HepG2 (cell line): ENCODE results near the gene PIK3C3. TPM values are rescaled to one million over a fixed set of nuclear protein-coding genes. Genes with fewer than 3 reads are reported as not detected.

ENCODE experiments used
- ATAC-seq: fragments of 200-7000 bp; cut with Tn5 transposase; 3 replicates; pipeline ENCODE4 v1.9.1; 2020; ENCODE audit warnings: mild to moderate bottlenecking, moderate library complexity
- BruUV-seq: library from RNA; stranded (reverse); fragments of 400-500 nt; replicated peaks from 2 replicates; lab custom pipeline; 2021; lab: Mats Ljungman, UMichigan
- CTCF ChIA-PET: fragments of 300-600 bp; formaldehyde crosslinking; extraction: SDS; loops from one replicate; lab custom pipeline; 2021; ENCODE audit warnings: low total read pairs, inconsistent platforms, low intra/inter-chr PET ratio; lab: Yijun Ruan, JAX
- POLR2A ChIA-PET: fragments of 350-600 bp; sonication (Branson Sonifier 250); formaldehyde crosslinking; loops from one replicate; lab custom pipeline; 2020; ENCODE audit warnings: antibody characterized with exemption, inconsistent platforms; lab: Yijun Ruan, JAX
- DNase-seq: peaks from one replicate; pipeline ENCODE4 v3.0.0-alpha.2; 2015; ENCODE audit warnings: low spot score
- FAIRE-seq: peaks from 3 replicates; lab custom pipeline; 2011; peaks lifted over from hg19 to GRCh38; lab: Jason Lieb, UNC
- H2AFZ ChIP-seq: one replicate; pipeline ENCODE4 v1.6.1; 2011; ENCODE audit warnings: low read length, inconsistent platforms
- H3K27ac ChIP-seq: fragments of 300-600 bp; 3 replicates; pipeline ENCODE4 v1.8.0; 2011; ENCODE audit warnings: mixed run types, mild to moderate bottlenecking, mixed read lengths, low read length, inconsistent platforms; ENCODE audit not compliant: insufficient read depth; ENCODE audit errors: extremely low read length
- H3K27me3 ChIP-seq, 2 experiments: fragments of 200-600 bp in 1 of 2; 2 replicates in 1 of 2; 3 replicates in 1 of 2; pipeline versions ENCODE4 v1.6.0 to v1.8.0; 2011; ENCODE audit warnings: low read length in 2 of 2, mild to moderate bottlenecking in 2 of 2, moderate library complexity in 2 of 2, inconsistent platforms in 1 of 2; ENCODE audit not compliant: insufficient read depth in 2 of 2, control insufficient read depth in 1 of 2
- H3K36me3 ChIP-seq, 2 experiments: fragments of 200-600 bp in 1 of 2; replicated peaks in 1 of 2; 2 replicates in 1 of 2; 3 replicates in 1 of 2; pipeline versions ENCODE4 v1.5.1 to v1.8.0; 2011; ENCODE audit warnings: low read length in 2 of 2, inconsistent platforms in 1 of 2; ENCODE audit not compliant: insufficient read depth in 2 of 2, control insufficient read depth in 1 of 2
- H3K4me1 ChIP-seq: 2 replicates; pipeline ENCODE4 v1.5.1; 2012; ENCODE audit warnings: low read length, inconsistent platforms; ENCODE audit not compliant: insufficient read depth
- H3K4me2 ChIP-seq: 2 replicates; pipeline ENCODE4 v1.6.0; 2011; ENCODE audit warnings: low read depth, low read length, inconsistent platforms
- H3K4me3 ChIP-seq, 3 experiments: fragments of 200-600 bp in 1 of 3; sonication (generic), shearing (Covaris generic) in 1 of 3; replicated peaks in 1 of 3; 2 replicates each; pipeline ENCODE4 v1.5.1; 2011 to 2016; ENCODE audit warnings: low read length in 3 of 3, inconsistent platforms in 2 of 3, low read depth in 2 of 3, mild to moderate bottlenecking in 2 of 3, control low read depth in 1 of 3, mixed read lengths in 1 of 3; ENCODE audit not compliant: insufficient read depth in 1 of 3
- H3K79me2 ChIP-seq: one replicate; pipeline ENCODE4 v1.6.1; 2011; ENCODE audit warnings: low read length, inconsistent platforms; ENCODE audit not compliant: insufficient read depth
- H3K9ac ChIP-seq: 2 replicates; pipeline ENCODE4 v1.6.0; 2011; ENCODE audit warnings: mild to moderate bottlenecking, low read depth, low read length, inconsistent platforms; ENCODE audit not compliant: insufficient read depth
- H3K9me3 ChIP-seq: 2 replicates; pipeline ENCODE4 v1.5.1; 2012; ENCODE audit warnings: mild to moderate bottlenecking, low read length
- H4K20me1 ChIP-seq: 2 replicates; pipeline ENCODE4 v1.6.0; 2011; ENCODE audit warnings: inconsistent platforms, mild to moderate bottlenecking, low read length, moderate library complexity; ENCODE audit not compliant: insufficient read depth
- CBFB ChIP-seq: sonication (generic); formaldehyde crosslinking; IDR thresholded peaks from 2 replicates; pipeline ENCODE4 v1.4.0; 2020; ENCODE audit warnings: missing genetic modification reagents
- CERS6 ChIP-seq: sonication (generic); formaldehyde crosslinking; IDR thresholded peaks from 2 replicates; pipeline ENCODE4 v1.5.0; 2020; ENCODE audit warnings: missing genetic modification reagents
- CSRNP2 ChIP-seq: sonication (generic); formaldehyde crosslinking; conservative IDR thresholded peaks from 2 replicates; pipeline ENCODE4 v1.8.0; 2022; ENCODE audit warnings: low read depth, missing genetic modification reagents
- HOXA7 ChIP-seq: sonication (generic); formaldehyde crosslinking; IDR thresholded peaks from 2 replicates; pipeline ENCODE4 v1.8.1; 2022; ENCODE audit warnings: mild to moderate bottlenecking, missing genetic modification reagents, moderate library complexity
- IRX3 ChIP-seq: sonication (generic); formaldehyde crosslinking; IDR thresholded peaks from 2 replicates; pipeline ENCODE4 v1.8.1; 2023; ENCODE audit warnings: mild to moderate bottlenecking, low read depth, missing genetic modification reagents, borderline replicate concordance
- MAFK ChIP-seq, 2 experiments: IDR thresholded peaks in 1 of 2; conservative IDR thresholded peaks in 1 of 2; 2 replicates each; pipeline ENCODE4 v1.6.1; 2011; ENCODE audit warnings: improper control_type of control experiment in 2 of 2, low read length in 2 of 2
- PRDM4 ChIP-seq: sonication (generic); formaldehyde crosslinking; IDR thresholded peaks from 2 replicates; pipeline ENCODE4 v1.9.0; 2021; ENCODE audit warnings: missing genetic modification reagents, borderline replicate concordance
- ZNF275 ChIP-seq: sonication (generic); formaldehyde crosslinking; IDR thresholded peaks from 2 replicates; pipeline ENCODE4 v1.8.0; 2022; ENCODE audit warnings: missing genetic modification reagents, mild to moderate bottlenecking, inconsistent platforms, borderline replicate concordance
- ZNF513 ChIP-seq: sonication (generic); formaldehyde crosslinking; conservative IDR thresholded peaks from 2 replicates; pipeline ENCODE4 v1.5.0; 2020; ENCODE audit warnings: missing genetic modification reagents
- ZNF883 ChIP-seq: sonication (generic); formaldehyde crosslinking; IDR thresholded peaks from 2 replicates; pipeline ENCODE4 v1.5.1; 2020; ENCODE audit warnings: mild to moderate bottlenecking, missing genetic modification reagents; ENCODE audit errors: not compliant biosample characterization
- WGBS: methylation state at CpG from one replicate; pipeline ENCODE4 v1.1.6; 2017; ENCODE audit warnings: low lambda C conversion rate; 5-methylcytosine and 5-hydroxymethylcytosine counted together
- in situ Hi-C: cut with HindIII; loops from 2 replicates; pipeline ENCODE4 v1.10.0; 2017; ENCODE audit warnings: low pct_unique_long_range_greater_than_20kb; ENCODE audit not compliant: extremely low pct_ligation_motif_present
- intact Hi-C: fragments of 100-400 bp; cut with micrococcal nuclease; formaldehyde crosslinking; loops from one replicate; pipeline ENCODE4 v1.10.0; 2022; ENCODE audit not compliant: unreplicated experiment
- polyA plus RNA-seq, 8 experiments: library from polyadenylated mRNA; depleted of rRNA in 3 of 8; stranded (reverse) in 7 of 8; unstranded in 1 of 8; fragments of >200 nt; fragmentation: Illumina TruSeq in 4 of 8; extraction: Trizol in 4 of 8; gene quantifications; 2 replicates each; pipeline versions ENCODE4 v1.2.1 to v1.2.3, GENCODE V29; 2011 to 2016; ENCODE audit warnings: low read depth in 4 of 8, missing spikeins in 1 of 8, mixed read lengths in 1 of 8; ENCODE audit not compliant: insufficient read depth in 1 of 8
- total RNA-seq, 5 experiments: library from RNA; depleted of rRNA; stranded (reverse); fragments of >200 nt; fragmentation: Illumina TruSeq; extraction: Trizol; gene quantifications; 2 replicates each; pipeline ENCODE4 v1.2.3, GENCODE V29; 2016; ENCODE audit warnings: low read depth in 1 of 5

PIK3C3 gene
- total and polyA plus RNA-seq, 2 of the 13 experiments (the other 11 are each of a cell fraction or from before 2014, with no cell fraction given): 42.8 to 46.4 TPM

- Histone ChIP-seq H3K27ac (no peak overlapping the region), H3K27me3 (no peaks in the 10 kb centered on the region; a peak in 1 of 5 replicates), H3K36me3 (peaks cover 4 to 13% of the 10 kb centered on the region in 2 experiments; a peak in 2 of 5 replicates), H3K4me3 (no peak overlapping the region), H3K9ac (no peak overlapping the region), H2AFZ (no peak overlapping the region), H3K4me2 (no peak overlapping the region), H3K9me3 (no peaks in the 10 kb centered on the region), H3K4me1 (no peaks in the 10 kb centered on the region), H3K79me2 (no peaks in the 10 kb centered on the region), H4K20me1 (no peaks in the 10 kb centered on the region)
- ATAC-seq (no peak), DNase-seq (no peak), FAIRE-seq (no peak)
- 96% methylated on average over 4 of the region's 4 CpGs for WGBS
- ChIA-PET CTCF (no interaction called here), POLR2A (no interaction called here)
- intact Hi-C loops (no loop called here), in situ Hi-C loops (no loop called here)
- TF ChIP-seq ZNF513 (CRISPR knock-in tag) (no peak), ZNF275 (CRISPR knock-in tag) (no peak), CBFB (CRISPR knock-in tag) (no peak), CSRNP2 (CRISPR knock-in tag) (no peak), MAFK (conservative IDR thresholded peaks at IDR 0.05 in 1 of 2, IDR thresholded peaks at IDR 0.05 in 1 of 2; ENCODE audit: low read length in 2 of 2) (no peak), CERS6 (CRISPR knock-in tag) (no peak), ZNF883 (CRISPR knock-in tag) (no peak), PRDM4 (CRISPR knock-in tag) (no peak), IRX3 (CRISPR knock-in tag) (no peak), HOXA7 (CRISPR knock-in tag) (no peak)
- BruUV-seq: no TSS peak
Observed at GRCh38 chr18:42082415-42083234, 127.6 kb downstream of the PIK3C3 start.
